Stimulated activated CD4-positive, alpha-beta T cell treated with anti-CD3 and anti-CD28 coated beads, Interleukin-15, amount 100 ng/mL, for 24 hours (primary cell): Measurements from ENCODE around the gene SYNE1.
"Not testable (repeated sequence)": the region's sequence is repeated elsewhere in the genome, so short reads cannot be mapped to it uniquely, and the experiment has no call there.

Source experiments
- DNase-seq: peaks from one replicate; pipeline ENCODE4 v3.0.0-alpha.2; 2020

Gene SYNE1

GRCh38 chr6:152558798-152559197, 78.4 kb downstream of the SYNE1 start:
- DNase-seq, result not testable (repeated sequence)

DNA sequence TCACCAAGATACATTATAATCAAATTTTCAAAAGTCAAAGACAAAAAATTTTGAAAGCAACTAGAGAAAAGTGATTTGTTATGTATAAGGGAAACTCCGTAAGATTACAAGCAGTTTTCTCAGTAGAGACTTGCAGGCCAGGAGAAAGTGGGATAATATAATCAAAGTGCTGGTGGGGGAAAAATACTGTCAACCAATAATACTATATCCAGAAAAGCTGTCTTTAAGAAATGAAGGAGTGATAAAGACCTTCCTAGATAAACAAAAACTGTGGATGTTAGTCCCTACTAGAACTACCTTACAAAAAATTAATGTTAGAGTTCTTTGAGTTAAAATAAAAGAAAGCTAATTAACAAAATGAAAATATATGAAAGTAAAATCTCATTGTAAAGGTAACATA, 79.7 kb downstream of the SYNE1 start:
- DNase-seq, result no peak

- DNase-seq, result no peak
Measured at GRCh38 chr6:152554851-152555250, 82.3 kb downstream of the SYNE1 start.

DNA sequence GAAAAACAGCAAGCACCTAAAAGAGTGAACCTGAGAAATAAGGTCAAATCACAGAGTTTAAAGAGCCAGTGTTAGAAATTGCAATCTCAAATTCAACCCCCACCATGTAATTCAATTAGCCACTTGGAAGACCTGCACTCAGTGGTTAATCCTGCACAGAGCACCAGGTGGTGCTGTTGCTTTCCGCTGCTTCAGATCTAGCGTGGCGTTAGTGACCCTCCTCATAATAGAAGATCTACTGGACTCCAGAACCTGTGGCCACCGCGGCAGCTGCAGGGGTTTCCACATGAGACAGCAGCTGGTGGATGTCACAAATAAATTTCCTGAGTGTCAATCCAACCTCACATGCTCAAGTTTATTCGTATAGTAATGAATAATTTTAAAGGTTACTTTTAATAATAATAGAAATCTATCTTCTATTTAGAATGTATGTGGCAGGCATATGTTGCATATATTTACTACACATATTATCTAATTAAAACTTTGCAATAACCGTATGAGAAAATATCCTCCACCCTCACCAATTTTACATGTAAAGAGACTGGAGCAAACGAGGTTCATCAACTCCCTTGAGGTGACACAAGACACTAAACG, 84.4 kb downstream of the SYNE1 start:
- DNase-seq, result peak; percentile 49

DNA sequence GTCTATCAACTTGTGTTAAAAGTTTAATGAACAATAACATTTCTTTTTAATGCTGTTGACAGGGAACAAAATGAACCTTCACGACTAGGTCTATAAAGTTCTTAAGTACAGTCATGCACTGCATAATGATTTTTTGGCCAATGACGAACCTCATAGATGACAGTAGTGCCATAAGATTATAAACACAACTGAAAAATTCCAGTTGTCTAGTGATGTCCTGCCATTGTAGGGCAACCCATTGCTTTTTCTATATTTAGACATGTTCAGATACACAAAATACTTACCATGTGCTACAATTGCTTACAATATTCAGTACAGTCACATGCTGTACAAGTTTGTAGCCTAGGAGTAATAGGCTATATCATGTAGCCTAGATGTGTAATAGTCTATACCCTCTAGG, 93.6 kb downstream of the SYNE1 start:
- DNase-seq, result no peak

DNA sequence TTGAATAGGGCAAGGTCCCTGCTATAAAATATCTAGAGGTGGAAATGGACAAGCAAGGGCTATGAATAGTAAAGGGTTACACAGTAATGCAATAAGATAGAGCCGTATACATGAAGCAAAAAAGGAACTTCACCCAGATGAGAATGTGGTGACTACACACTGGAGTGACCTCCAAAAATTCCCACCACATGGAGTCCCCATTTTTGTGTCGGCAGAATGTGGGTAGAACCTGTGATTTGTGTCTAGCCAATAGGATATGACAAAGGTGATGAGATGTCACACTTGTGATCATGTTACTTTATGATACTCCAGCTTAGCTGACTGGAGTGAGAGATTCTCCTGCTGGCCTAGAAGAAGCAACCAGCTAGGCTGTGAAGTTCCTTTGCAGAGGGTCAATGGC, 96.8 kb downstream of the SYNE1 start:
- DNase-seq, result no peak

DNA sequence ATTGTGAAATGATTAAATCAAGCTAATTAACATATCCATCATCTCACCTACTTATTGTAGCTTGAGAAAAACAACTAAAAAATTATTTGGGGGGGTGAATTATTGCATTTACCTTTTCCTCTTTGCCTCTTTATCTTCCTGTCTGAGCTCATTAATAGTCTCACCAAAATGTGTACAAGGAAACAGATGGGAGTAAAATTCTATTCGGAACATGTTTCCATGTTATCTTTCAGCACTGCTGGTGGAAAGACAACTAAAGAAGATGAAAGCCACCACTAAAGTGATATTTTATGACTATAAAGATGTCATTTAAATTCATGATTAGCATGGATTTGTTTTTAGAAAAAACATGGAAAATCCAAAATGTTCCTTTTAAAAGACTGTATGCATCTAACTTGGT, 102.6 kb downstream of the SYNE1 start:
- DNase-seq, result no peak

GRCh38 chr6:152532556-152533422, 104.4 kb downstream of the SYNE1 start:
- DNase-seq, result no peak

DNA sequence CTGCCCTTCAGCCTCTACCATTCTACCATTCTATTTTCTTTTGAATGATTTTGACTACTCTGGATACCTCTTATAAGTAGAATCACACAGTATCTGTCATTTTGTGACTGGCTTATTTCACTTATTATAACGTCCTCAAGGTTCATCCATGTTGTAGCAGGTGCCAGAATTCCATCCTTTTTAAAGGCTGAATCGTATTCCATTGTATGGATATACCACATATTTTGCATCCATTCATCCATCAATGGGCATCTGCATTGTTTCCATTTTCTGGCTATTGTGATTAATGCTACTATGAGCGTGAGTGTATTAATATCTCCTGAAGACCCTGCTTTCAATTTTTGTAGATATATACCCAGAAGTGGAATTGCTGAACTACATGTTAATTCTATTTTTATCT, 105.5 kb downstream of the SYNE1 start:
- no peak for DNase-seq

- DNase-seq, result no peak
Measured at GRCh38 chr6:152529369-152529768, 107.8 kb downstream of the SYNE1 start.

DNA sequence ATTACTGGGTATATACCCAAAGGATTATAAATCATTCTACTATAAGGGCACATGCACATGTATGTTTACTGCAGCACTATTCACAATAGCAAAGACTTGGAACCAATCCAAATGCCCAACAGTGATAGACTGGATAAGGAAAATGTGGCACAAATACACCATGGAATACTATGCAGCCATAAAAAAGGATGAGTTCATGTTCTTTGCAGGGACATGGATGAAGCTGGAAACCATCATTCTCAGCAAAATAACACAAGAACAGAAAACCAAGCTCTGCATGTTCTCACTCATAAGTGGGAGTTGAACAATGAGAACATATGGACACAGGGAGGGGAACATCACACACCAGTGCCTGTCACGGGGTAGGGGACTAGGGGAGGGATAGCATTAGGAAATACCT, 123.0 kb downstream of the SYNE1 start:
- not testable (repeated sequence) for DNase-seq

DNA sequence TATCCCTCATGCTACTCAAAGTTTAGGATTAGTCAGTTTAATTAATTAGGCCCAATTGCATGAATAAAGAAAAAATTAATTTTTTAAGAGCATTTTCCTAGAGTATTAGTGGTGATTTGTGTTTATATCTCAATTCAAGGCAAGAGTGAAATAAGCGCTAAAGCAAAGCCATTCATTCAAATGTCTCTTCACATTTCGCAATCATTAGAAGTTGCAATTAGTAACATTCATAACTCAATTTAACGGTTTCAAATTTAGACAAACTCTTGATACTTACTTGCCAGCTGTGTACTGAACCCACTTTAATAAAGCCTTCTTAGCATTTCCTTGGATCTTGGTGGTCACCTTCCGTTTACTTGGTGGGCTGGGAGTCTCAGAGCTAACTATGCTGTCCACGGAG, 127.2 kb downstream of the SYNE1 start:
- DNase-seq, result no peak

- no peak for DNase-seq
Measured at GRCh38 chr6:152508477-152508876, 128.7 kb downstream of the SYNE1 start.

DNA sequence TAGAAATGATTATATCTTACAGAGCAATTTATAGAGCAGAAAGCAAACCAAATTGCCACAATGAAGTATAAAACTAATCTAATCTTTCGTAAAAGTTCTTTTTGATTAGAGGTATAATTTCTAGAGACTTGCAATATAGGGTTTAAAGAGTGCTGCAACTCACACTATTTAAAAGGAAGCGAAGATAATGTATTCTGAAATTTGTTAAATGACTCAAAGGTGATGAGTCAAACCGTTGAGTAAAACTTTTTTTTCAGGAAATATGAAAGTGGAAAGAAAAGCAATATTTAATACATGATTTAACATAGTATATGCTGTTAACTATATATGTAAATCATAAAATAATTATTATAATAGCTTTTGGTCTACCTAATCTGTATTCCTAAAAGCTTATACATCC, 133.6 kb downstream of the SYNE1 start:
- DNase-seq, result no peak

DNA sequence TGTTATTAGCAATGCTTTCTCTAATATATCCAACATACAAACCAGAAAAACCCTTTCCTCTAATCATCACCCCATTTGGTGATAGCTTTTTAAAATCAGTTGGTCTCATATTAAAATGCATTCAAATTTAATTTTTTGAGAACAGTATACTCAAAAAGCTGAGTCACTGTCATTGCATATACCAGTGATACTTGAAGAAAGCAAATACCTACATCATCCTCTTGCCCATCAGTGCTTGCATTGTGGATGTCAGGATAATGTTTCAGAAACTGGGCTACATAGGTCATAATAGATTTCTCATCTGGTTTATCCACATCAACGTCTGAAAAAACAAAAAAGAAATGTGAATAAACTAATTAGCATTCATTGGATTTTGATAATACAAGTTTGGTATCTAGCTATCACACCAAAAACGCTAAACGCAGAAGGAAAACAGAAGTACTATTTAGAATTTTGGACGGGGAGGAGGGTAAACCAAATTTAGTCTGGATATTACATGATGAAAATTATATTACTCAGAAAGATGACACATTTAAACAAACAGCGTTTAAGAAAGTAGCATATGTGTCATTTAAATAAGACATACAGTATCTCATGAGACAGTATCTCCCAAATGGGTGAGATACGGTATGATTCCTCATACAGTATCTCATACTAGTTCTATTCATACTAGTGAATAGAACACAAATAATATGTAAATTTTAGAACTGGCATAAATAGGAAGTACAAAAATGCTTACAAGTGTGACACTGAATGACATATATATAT, 134.6 kb downstream of the SYNE1 start:
- no peak for DNase-seq

GRCh38 chr6:152499931-152500330, 137.2 kb downstream of the SYNE1 start:
- no peak for DNase-seq

DNA sequence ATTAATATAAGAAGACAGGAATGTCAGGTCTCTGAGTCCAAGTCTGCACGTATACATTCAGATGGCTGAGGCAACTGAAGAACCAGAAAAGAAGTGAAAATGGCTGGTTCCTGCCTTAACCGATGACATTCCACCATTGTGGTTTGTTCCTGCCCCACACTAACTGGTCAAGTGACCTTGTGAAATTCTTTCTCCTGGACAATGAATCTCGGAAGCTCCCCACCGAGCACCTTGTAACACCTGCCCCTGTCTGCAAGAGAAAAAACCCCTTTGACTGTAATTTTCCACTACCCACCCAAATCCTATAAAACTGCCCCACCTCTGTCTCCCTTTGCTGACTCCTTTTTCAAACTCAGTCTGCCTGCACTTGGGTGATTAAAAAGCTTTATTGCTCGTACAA, 140.4 kb downstream of the SYNE1 start:
- DNase-seq, result no peak

DNA sequence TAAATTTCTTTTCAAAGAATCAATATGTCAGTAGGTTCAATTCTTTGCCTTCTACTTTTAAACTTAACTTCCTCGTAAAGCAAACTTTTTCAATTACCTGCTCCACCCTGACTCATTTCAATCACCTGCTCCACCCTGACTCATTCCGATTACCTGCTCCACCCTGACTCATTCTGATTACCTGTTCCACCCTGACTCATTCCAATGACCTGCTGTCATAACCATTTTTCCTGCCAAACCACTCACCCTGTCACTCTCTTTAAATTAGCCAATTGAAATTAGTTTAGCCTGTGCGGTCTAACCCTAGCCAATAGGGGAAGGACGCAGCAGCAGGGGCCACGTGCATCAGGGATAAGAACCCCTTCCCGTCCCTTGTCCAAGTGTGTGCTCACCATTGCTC, 141.7 kb downstream of the SYNE1 start:
- DNase-seq, result not testable (repeated sequence)

GRCh38 chr6:152492281-152492680, 144.9 kb downstream of the SYNE1 start:
- DNase-seq, result not testable (repeated sequence)

GRCh38 chr6:152491501-152491900, 145.7 kb downstream of the SYNE1 start:
- not testable (repeated sequence) for DNase-seq

DNA sequence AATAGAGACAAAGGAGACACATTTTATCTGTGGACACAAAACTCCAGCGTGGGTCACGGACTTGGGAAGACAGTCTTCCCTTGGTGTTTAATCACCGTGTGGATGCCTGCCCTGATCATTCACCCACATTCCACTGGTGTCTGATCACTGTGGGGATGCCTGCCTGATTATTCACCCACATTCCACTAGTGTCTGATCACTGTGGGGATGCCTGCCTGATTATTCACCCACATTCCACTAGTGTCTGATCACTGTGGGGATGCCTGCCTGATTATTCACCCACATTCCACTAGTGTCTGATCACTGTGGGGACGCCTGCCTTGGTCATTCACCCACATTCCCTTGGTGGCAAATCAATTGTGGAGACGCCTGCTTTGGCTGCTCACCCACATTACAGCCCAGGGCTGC, 146.2 kb downstream of the SYNE1 start:
- not testable (repeated sequence) for DNase-seq

- no peak for DNase-seq
Measured at GRCh38 chr6:152484806-152485205, 152.4 kb downstream of the SYNE1 start.

- DNase-seq, result no peak
Measured at GRCh38 chr6:152482289-152482688, 154.9 kb downstream of the SYNE1 start.
